Fibroblast of lung (primary cell): Measurements from ENCODE around the gene ARHGEF26. TPM values are rescaled to one million over a fixed set of nuclear protein-coding genes. Genes with fewer than 3 reads are reported as not detected.
"Not testable (repeated sequence)": the region's sequence is repeated elsewhere in the genome, so short reads cannot be mapped to it uniquely, and the experiment has no call there.

Experiments
- DNase-seq, 2 donors: peaks; one replicate each; pipeline versions ENCODE4 v3.0.0 to v3.0.0-alpha.2; 2010; ENCODE audit warnings: low read depth in 2 of 2
- H2AFZ ChIP-seq: 2 replicates; pipeline ENCODE4 v1.5.1; 2012; ENCODE audit warnings: low read length, control low read depth, inconsistent platforms
- H3K27ac ChIP-seq: 2 replicates; pipeline ENCODE4 v1.5.1; 2011; ENCODE audit warnings: low read length, control low read depth; ENCODE audit not compliant: insufficient read depth
- H3K27me3 ChIP-seq: 2 replicates; pipeline ENCODE4 v1.5.1; 2011; ENCODE audit warnings: mild to moderate bottlenecking, low read length; ENCODE audit not compliant: control insufficient read depth, insufficient read depth
- H3K36me3 ChIP-seq: 2 replicates; pipeline ENCODE4 v1.5.1; 2011; ENCODE audit warnings: low read length; ENCODE audit not compliant: control insufficient read depth, insufficient read depth
- H3K4me1 ChIP-seq: 2 replicates; pipeline ENCODE4 v1.5.1; 2011; ENCODE audit warnings: low read length; ENCODE audit not compliant: control insufficient read depth, insufficient read depth; ENCODE audit errors: extremely low read depth
- H3K4me2 ChIP-seq: 2 replicates; pipeline ENCODE4 v1.5.1; 2011; ENCODE audit warnings: low read length, control low read depth; ENCODE audit not compliant: insufficient read depth; ENCODE audit errors: extremely low read depth
- H3K4me3 ChIP-seq, 4 experiments: fragments of 200-600 bp in 1 of 4; sonication (generic) in 1 of 4; replicated peaks in 1 of 4; 2 replicates each; pipeline ENCODE4 v1.5.1; 2011 to 2016; ENCODE audit warnings: low read length in 4 of 4, low read depth in 3 of 4, mild to moderate bottlenecking in 3 of 4, control low read depth in 2 of 4, inconsistent platforms in 1 of 4, mixed read lengths in 1 of 4; ENCODE audit not compliant: insufficient read depth in 1 of 4; ENCODE audit errors: control extremely low read depth in 1 of 4
- H3K79me2 ChIP-seq: 2 replicates; pipeline ENCODE4 v1.5.1; 2012; ENCODE audit warnings: mild to moderate bottlenecking, low read length, inconsistent platforms; ENCODE audit not compliant: control insufficient read depth, insufficient read depth
- H3K9ac ChIP-seq: 2 replicates; pipeline ENCODE4 v1.5.1; 2011; ENCODE audit warnings: mild to moderate bottlenecking, low read length, control low read depth; ENCODE audit not compliant: insufficient read depth
- H3K9me3 ChIP-seq: 2 replicates; pipeline ENCODE4 v1.5.1; 2012; ENCODE audit warnings: low read depth, low read length; ENCODE audit not compliant: control insufficient read depth, insufficient read depth
- H4K20me1 ChIP-seq: 2 replicates; pipeline ENCODE4 v1.5.1; 2011; ENCODE audit warnings: low read length; ENCODE audit not compliant: control insufficient read depth, insufficient read depth; ENCODE audit errors: extremely low read depth
- CTCF ChIP-seq, 2 donors: IDR thresholded peaks in 1 of 2; conservative IDR thresholded peaks in 1 of 2; 1 replicate in 1 of 2; 2 replicates in 1 of 2; pipeline ENCODE4 v1.5.1; 2011 to 2012; ENCODE audit warnings: low read length in 2 of 2, control low read depth in 1 of 2, inconsistent platforms in 1 of 2, low read depth in 1 of 2, mild to moderate bottlenecking in 1 of 2
- EZH2 ChIP-seq: IDR thresholded peaks from 2 replicates; pipeline ENCODE4 v1.5.1; 2012; ENCODE audit warnings: low read length, control low read depth, mild to moderate bottlenecking; ENCODE audit errors: missing control alignments
- polyA plus RNA-seq, 2 donors: library from polyadenylated mRNA; depleted of rRNA in 1 of 2; stranded (reverse) in 1 of 2; unstranded in 1 of 2; fragments of >200 nt; gene quantifications; 2 replicates each; pipeline ENCODE4 v1.2.1, GENCODE V29; 2011 to 2012; ENCODE audit warnings: missing spikeins in 1 of 2
- total RNA-seq: library from RNA; depleted of rRNA; stranded (reverse); fragments of >200 nt; gene quantifications from 2 replicates; pipeline ENCODE4 v1.2.1, GENCODE V29; 2014

ARHGEF26 gene
- total and polyA plus RNA-seq, 2 donors (not counting 1 experiment from before 2014, with no cell fraction given), result 0.72 to 2.1 TPM

GRCh38 chr3:154085799-154086198 lies 35.4 kb upstream of the ARHGEF26 start:
- H3K4me2 ChIP-seq, result no peak overlapping the region
- no peaks in the 10 kb centered on the region for H3K36me3 ChIP-seq
- DNase-seq, result no peak
- no peak for TF ChIP-seq EZH2
- no peak for TF ChIP-seq CTCF (conservative IDR thresholded peaks at IDR 0.05 in 1 of 2, IDR thresholded peaks at IDR 0.05 in 1 of 2; ENCODE audit: low read depth in 1 of 2, low read length in 2 of 2)
- no peaks in the 10 kb centered on the region for H3K9me3 ChIP-seq
- no peak overlapping the region for H2AFZ ChIP-seq
- no peaks in the 10 kb centered on the region for H3K27me3 ChIP-seq
- no peak overlapping the region for H3K27ac ChIP-seq
- H4K20me1 ChIP-seq, result no peaks in the 10 kb centered on the region
- H3K79me2 ChIP-seq, result no peaks in the 10 kb centered on the region
- H3K4me3 ChIP-seq, result no peak overlapping the region
- no peaks in the 10 kb centered on the region for H3K4me1 ChIP-seq
- H3K9ac ChIP-seq, result no peak overlapping the region

GRCh38 chr3:154086286-154086685 lies 34.9 kb upstream of the ARHGEF26 start:
- no peaks in the 10 kb centered on the region for H4K20me1 ChIP-seq
- TF ChIP-seq EZH2, result no peak
- no peak for TF ChIP-seq CTCF (conservative IDR thresholded peaks at IDR 0.05 in 1 of 2, IDR thresholded peaks at IDR 0.05 in 1 of 2; ENCODE audit: low read depth in 1 of 2, low read length in 2 of 2)
- no peak overlapping the region for H2AFZ ChIP-seq
- H3K4me1 ChIP-seq, result no peaks in the 10 kb centered on the region
- no peaks in the 10 kb centered on the region for H3K36me3 ChIP-seq
- H3K79me2 ChIP-seq, result no peaks in the 10 kb centered on the region
- no peaks in the 10 kb centered on the region for H3K9me3 ChIP-seq
- no peak overlapping the region for H3K9ac ChIP-seq
- H3K27me3 ChIP-seq, result no peaks in the 10 kb centered on the region
- no peak overlapping the region for H3K4me3 ChIP-seq
- H3K27ac ChIP-seq, result no peak overlapping the region
- H3K4me2 ChIP-seq, result no peak overlapping the region
- DNase-seq, result no peak

GRCh38 chr3:154087756-154088480 lies 33.3 kb upstream of the ARHGEF26 start:
- H2AFZ ChIP-seq, H3K9ac ChIP-seq, H3K4me1 ChIP-seq, H3K79me2 ChIP-seq, H4K20me1 ChIP-seq, H3K36me3 ChIP-seq, DNase-seq, H3K27me3 ChIP-seq, H3K27ac ChIP-seq, H3K4me3 ChIP-seq, H3K9me3 ChIP-seq, H3K4me2 ChIP-seq: not testable (repeated sequence)
